ENCODE data around the gene CDCP1.
A peak's percentile ranks its signal among the peaks of the same experiment; 100 is the strongest.
"Not testable (repeated sequence)": the region's sequence is repeated elsewhere in the genome, so short reads cannot be mapped to it uniquely, and the experiment has no call there.

CDCP1 gene

GRCh38 chr3:45083023-45083422, 63.2 kb downstream of the CDCP1 start:
- no peak for DNase-seq (ENCODE audit: low read depth)

- DNase-seq (ENCODE audit: low read depth) = no peak
Observed at GRCh38 chr3:45082142-45082538, 64.0 kb downstream of the CDCP1 start.

GRCh38 chr3:45081506-45082141, 64.6 kb downstream of the CDCP1 start:
- DNase-seq (ENCODE audit: low read depth) = no peak

GRCh38 chr3:45080824-45081223, 65.4 kb downstream of the CDCP1 start:
- no peak for DNase-seq (ENCODE audit: low read depth)

GRCh38 chr3:45079715-45080114, 66.5 kb downstream of the CDCP1 start:
- DNase-seq (ENCODE audit: low read depth) = no peak

GRCh38 chr3:45078910-45079522, 67.2 kb downstream of the CDCP1 start:
- DNase-seq (ENCODE audit: low read depth) = no peak

- DNase-seq (ENCODE audit: low read depth) = not testable (repeated sequence)
Observed at GRCh38 chr3:45078256-45078655, 67.9 kb downstream of the CDCP1 start.

- DNase-seq (ENCODE audit: low read depth) = no peak
Observed at GRCh38 chr3:45075821-45076625, 70.2 kb downstream of the CDCP1 start.

GRCh38 chr3:45071075-45071474, 75.1 kb downstream of the CDCP1 start:
- DNase-seq (ENCODE audit: low read depth) = no peak

GRCh38 chr3:45067941-45068340, 78.2 kb downstream of the CDCP1 start:
- DNase-seq (ENCODE audit: low read depth) = no peak

GRCh38 chr3:45067486-45067885, 78.7 kb downstream of the CDCP1 start:
- no peak for DNase-seq (ENCODE audit: low read depth)

- DNase-seq (ENCODE audit: low read depth) = no peak
Observed at GRCh38 chr3:45066109-45066801, 79.9 kb downstream of the CDCP1 start.

GRCh38 chr3:45065373-45065720, 80.8 kb downstream of the CDCP1 start:
- DNase-seq (ENCODE audit: low read depth) = no peak

GRCh38 chr3:45064512-45065372, 81.4 kb downstream of the CDCP1 start:
- peak; percentile 74 for DNase-seq (ENCODE audit: low read depth)

GRCh38 chr3:45062697-45063070, 83.5 kb downstream of the CDCP1 start:
- DNase-seq (ENCODE audit: low read depth) = no peak

- no peak for DNase-seq (ENCODE audit: low read depth)
Observed at GRCh38 chr3:45060165-45060892, 85.8 kb downstream of the CDCP1 start.

- DNase-seq (ENCODE audit: low read depth) = no peak
Observed at GRCh38 chr3:45059132-45059531, 87.0 kb downstream of the CDCP1 start.

GRCh38 chr3:45057557-45057956, 88.6 kb downstream of the CDCP1 start:
- DNase-seq (ENCODE audit: low read depth) = no peak

GRCh38 chr3:45056608-45057301, 89.4 kb downstream of the CDCP1 start:
- no peak for DNase-seq (ENCODE audit: low read depth)

GRCh38 chr3:45055411-45056143, 90.6 kb downstream of the CDCP1 start:
- DNase-seq (ENCODE audit: low read depth) = no peak

All from CMK (cell line).